ENCODE measurements around the gene P2RY8. TPM values are rescaled to one million over a fixed set of nuclear protein-coding genes. Genes with fewer than 3 reads are reported as not detected.
A peak's percentile ranks its signal among the peaks of the same experiment; 100 is the strongest.
"Not testable (repeated sequence)": the region's sequence is repeated elsewhere in the genome, so short reads cannot be mapped to it uniquely, and the experiment has no call there.

P2RY8 gene
- total RNA-seq, 1 experiment from 2014 or later, result 0.44 TPM

DNA sequence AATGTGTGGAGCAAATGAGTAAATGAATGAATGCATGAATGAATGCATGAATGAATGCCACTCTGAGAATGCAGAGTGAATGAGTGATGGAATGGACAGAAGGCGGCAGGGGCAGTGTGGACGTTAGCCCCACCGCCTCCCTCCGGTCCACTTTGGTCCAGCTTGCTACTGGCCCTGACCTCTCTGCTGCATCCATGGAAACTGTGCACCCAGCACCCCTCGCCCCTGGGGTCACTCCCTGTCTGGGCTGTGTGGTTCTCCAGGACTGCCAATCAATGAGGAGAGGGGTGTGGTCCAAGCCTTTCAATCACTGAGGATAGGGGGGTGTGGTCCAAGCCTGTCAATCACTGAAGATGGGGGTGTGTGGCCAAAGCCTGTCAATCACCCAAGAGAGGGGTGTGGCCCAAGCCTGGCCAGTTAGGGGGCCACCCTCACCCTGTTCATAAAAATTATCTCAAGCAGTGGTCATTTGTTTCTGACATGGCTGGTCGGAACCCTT, 45.1 kb downstream of the P2RY8 start:
- Histone ChIP-seq H3K4me3 (replicated peaks in 1 of 2; ENCODE audit: low read depth in 1 of 2, low read length in 2 of 2) (no peak overlapping the region), H3K4me1 (ENCODE audit: control insufficient read depth in 1 of 2, insufficient read depth in 2 of 2, low read length in 2 of 2) (no peaks in the 10 kb centered on the region), H3K4me2 (ENCODE audit: low read length) (no peak overlapping the region), H3K27ac (ENCODE audit: low read depth, low read length) (no peak overlapping the region), H3K36me3 (ENCODE audit: control insufficient read depth in 1 of 2, insufficient read depth in 2 of 2, low read length in 2 of 2) (no peaks in the 10 kb centered on the region), H4K20me1 (ENCODE audit: insufficient read depth) (no peaks in the 10 kb centered on the region), H3K9me3 (ENCODE audit: control insufficient read depth in 1 of 2, insufficient read depth in 1 of 2, low read depth in 1 of 2, low read length in 2 of 2) (no peaks in the 10 kb centered on the region), H3K79me2 (ENCODE audit: insufficient read depth, low read length) (no peaks in the 10 kb centered on the region), H3K9me2 (ENCODE audit: insufficient read depth) (no peaks in the 10 kb centered on the region), H3K9ac (ENCODE audit: low read length) (no peak overlapping the region), H3K27me3 (ENCODE audit: insufficient read depth, low read length) (no peaks in the 10 kb centered on the region), H2AFZ (ENCODE audit: low read depth, low read length, poor library complexity, severe bottlenecking) (no peak overlapping the region)
- intact Hi-C loops (cut with micrococcal nuclease), result no loop called here
- DNase-seq (ENCODE audit: low read depth, low spot score), result peak; percentile 66
- ChIA-PET POLR2A (no interaction called here), CTCF (no interaction called here), RAD21 (ENCODE audit: low non-redundant PET in 1 of 2, low total read pairs in 2 of 2, uncharacterized antibody in 2 of 2, unreplicated experiment in 2 of 2) (no interaction called here)
- TF ChIP-seq EGR1 (IDR thresholded peaks at IDR 0.05; ENCODE audit: low read depth) (no peak), ELF1 (IDR thresholded peaks at IDR 0.05; ENCODE audit: borderline replicate concordance, low read depth) (no peak)
- no TSS peak for BruUV-seq (replicated peaks)
- ATAC-seq, result peak; percentile 96

- H3K79me2 ChIP-seq (ENCODE audit: insufficient read depth, low read length); H3K9ac ChIP-seq (ENCODE audit: low read length); intact Hi-C loops (cut with micrococcal nuclease); DNase-seq (ENCODE audit: low read depth, low spot score); H3K4me1 ChIP-seq (ENCODE audit: control insufficient read depth in 1 of 2, insufficient read depth in 2 of 2, low read length in 2 of 2); RAD21 ChIA-PET (ENCODE audit: low non-redundant PET in 1 of 2, low total read pairs in 2 of 2, uncharacterized antibody in 2 of 2, unreplicated experiment in 2 of 2); H3K4me2 ChIP-seq (ENCODE audit: low read length); ATAC-seq; H3K36me3 ChIP-seq (ENCODE audit: control insufficient read depth in 1 of 2, insufficient read depth in 2 of 2, low read length in 2 of 2); H3K27ac ChIP-seq (ENCODE audit: low read depth, low read length); CTCF ChIA-PET; H3K27me3 ChIP-seq (ENCODE audit: insufficient read depth, low read length); H4K20me1 ChIP-seq (ENCODE audit: insufficient read depth); H3K4me3 ChIP-seq (replicated peaks in 1 of 2; ENCODE audit: low read depth in 1 of 2, low read length in 2 of 2); BruUV-seq (replicated peaks); H2AFZ ChIP-seq (ENCODE audit: low read depth, low read length, poor library complexity, severe bottlenecking); H3K9me2 ChIP-seq (ENCODE audit: insufficient read depth); POLR2A ChIA-PET; H3K9me3 ChIP-seq (ENCODE audit: control insufficient read depth in 1 of 2, insufficient read depth in 1 of 2, low read depth in 1 of 2, low read length in 2 of 2): not testable (repeated sequence)
Measured at GRCh38 chrX:1491248-1491647, 45.7 kb downstream of the P2RY8 start.

- H3K36me3 ChIP-seq (ENCODE audit: control insufficient read depth in 1 of 2, insufficient read depth in 2 of 2, low read length in 2 of 2); H3K4me1 ChIP-seq (ENCODE audit: control insufficient read depth in 1 of 2, insufficient read depth in 2 of 2, low read length in 2 of 2); H3K9ac ChIP-seq (ENCODE audit: low read length); H3K27me3 ChIP-seq (ENCODE audit: insufficient read depth, low read length); CTCF ChIA-PET; H3K4me2 ChIP-seq (ENCODE audit: low read length); POLR2A ChIA-PET; H3K9me2 ChIP-seq (ENCODE audit: insufficient read depth); H3K9me3 ChIP-seq (ENCODE audit: control insufficient read depth in 1 of 2, insufficient read depth in 1 of 2, low read depth in 1 of 2, low read length in 2 of 2); H3K27ac ChIP-seq (ENCODE audit: low read depth, low read length); intact Hi-C loops (cut with micrococcal nuclease); H3K79me2 ChIP-seq (ENCODE audit: insufficient read depth, low read length); RAD21 ChIA-PET (ENCODE audit: low non-redundant PET in 1 of 2, low total read pairs in 2 of 2, uncharacterized antibody in 2 of 2, unreplicated experiment in 2 of 2); H4K20me1 ChIP-seq (ENCODE audit: insufficient read depth); H3K4me3 ChIP-seq (replicated peaks in 1 of 2; ENCODE audit: low read depth in 1 of 2, low read length in 2 of 2); DNase-seq (ENCODE audit: low read depth, low spot score); ATAC-seq; BruUV-seq (replicated peaks); H2AFZ ChIP-seq (ENCODE audit: low read depth, low read length, poor library complexity, severe bottlenecking): not testable (repeated sequence)
Measured at GRCh38 chrX:1490723-1491122, 46.3 kb downstream of the P2RY8 start.

GRCh38 chrX:1489354-1489753, 47.6 kb downstream of the P2RY8 start:
- H3K4me3 ChIP-seq (replicated peaks in 1 of 2; ENCODE audit: low read depth in 1 of 2, low read length in 2 of 2); H2AFZ ChIP-seq (ENCODE audit: low read depth, low read length, poor library complexity, severe bottlenecking); H3K27me3 ChIP-seq (ENCODE audit: insufficient read depth, low read length); DNase-seq (ENCODE audit: low read depth, low spot score); H3K9me2 ChIP-seq (ENCODE audit: insufficient read depth); H3K9ac ChIP-seq (ENCODE audit: low read length); BruUV-seq (replicated peaks); H3K27ac ChIP-seq (ENCODE audit: low read depth, low read length); ATAC-seq; H3K79me2 ChIP-seq (ENCODE audit: insufficient read depth, low read length); POLR2A ChIA-PET; H3K4me1 ChIP-seq (ENCODE audit: control insufficient read depth in 1 of 2, insufficient read depth in 2 of 2, low read length in 2 of 2); CTCF ChIA-PET; RAD21 ChIA-PET (ENCODE audit: low non-redundant PET in 1 of 2, low total read pairs in 2 of 2, uncharacterized antibody in 2 of 2, unreplicated experiment in 2 of 2); intact Hi-C loops (cut with micrococcal nuclease); H3K4me2 ChIP-seq (ENCODE audit: low read length); H3K9me3 ChIP-seq (ENCODE audit: control insufficient read depth in 1 of 2, insufficient read depth in 1 of 2, low read depth in 1 of 2, low read length in 2 of 2); H4K20me1 ChIP-seq (ENCODE audit: insufficient read depth); H3K36me3 ChIP-seq (ENCODE audit: control insufficient read depth in 1 of 2, insufficient read depth in 2 of 2, low read length in 2 of 2): not testable (repeated sequence)

Measured in HCT116 (cell line).